Upper lobe of right lung (tissue), 1 donor: ENCODE data around the gene ZCCHC17. TPM values are rescaled to one million over a fixed set of nuclear protein-coding genes. Genes with fewer than 3 reads are reported as not detected.

Experiments used
- ATAC-seq: fragments of 200-7000 bp; cut with Tn5 transposase; one replicate; pipeline ENCODE4 v1.9.1; 2020; ENCODE audit warnings: mild to moderate bottlenecking, moderate library complexity
- DNase-seq: peaks from one replicate; pipeline ENCODE4 v3.0.0-alpha.2; 2020
- H3K27ac ChIP-seq: fragments of 200-600 bp; one replicate; pipeline ENCODE4 v1.8.0; 2022
- H3K27me3 ChIP-seq: fragments of 200-600 bp; one replicate; pipeline ENCODE4 v1.8.0; 2022; ENCODE audit warnings: mild to moderate bottlenecking
- H3K36me3 ChIP-seq: fragments of 200-600 bp; one replicate; pipeline ENCODE4 v1.8.0; 2022
- H3K4me1 ChIP-seq: fragments of 200-600 bp; one replicate; pipeline ENCODE4 v1.8.0; 2022
- H3K4me3 ChIP-seq: fragments of 200-600 bp; one replicate; pipeline ENCODE4 v1.8.0; 2022; ENCODE audit warnings: mild to moderate bottlenecking
- H3K9me3 ChIP-seq: fragments of 200-600 bp; one replicate; pipeline ENCODE4 v1.8.0; 2022
- CTCF ChIP-seq: fragments of 200-600 bp; IDR thresholded peaks from one replicate; pipeline ENCODE4 v1.8.0; 2022; ENCODE audit warnings: antibody characterized with exemption
- intact Hi-C: fragments of 100-400 bp; cut with DNase I; formaldehyde crosslinking; loops from one replicate; pipeline ENCODE4 v1.11.0; 2022
- long read RNA-seq: library from polyadenylated mRNA; unstranded; transcript quantifications from one replicate; pipeline ENCODE4 v2.0.0, GENCODE V29; 2021
- total RNA-seq: library from RNA; stranded (reverse); fragmentation: NEBNext Ultra II Directional; extraction: Animal tissue kit (Norgen Biotek cat#: 25700); gene quantifications from one replicate; pipeline ENCODE4 v1.2.1, GENCODE V29; 2021
- donor health status: DM: no; HTN: yes; CAD: no; lungs with severe emphysema.

Gene ZCCHC17
- total RNA-seq = 16.0 TPM
- long read RNA-seq, transcript ZCCHC17-201 (8 exons, 1,605 nt) = major isoform, 24 of 36 reads
- long read RNA-seq, partial matches to known transcripts = 3 of 36 reads
- long read RNA-seq, other reads (novel, unspliced or antisense) = 3 of 36 reads

GRCh38 chr1:31296486-31297276, at the start of gene ZCCHC17, which contains the start of gene SNRNP40:
ZCCHC17 (plus strand) TSS chr1:31297032; CDS start chr1:31310099, 13,067 bp downstream.
SNRNP40 (minus strand) TSS chr1:31296788; CDS start chr1:31296751, 37 bp downstream.
- Histone ChIP-seq H3K4me3 (peak within 1 kb of the TSS; percentile 99), H3K36me3 (peaks cover 31% of the 10 kb centered on the region), H3K4me1 (peaks cover 16% of the 10 kb centered on the region), H3K27ac (peak within 1 kb of the TSS; percentile 95), H3K9me3 (no peaks in the 10 kb centered on the region), H3K27me3 (no peaks in the 10 kb centered on the region)
- peak; percentile 95 for DNase-seq
- intact Hi-C loops = no loop called here
- TF ChIP-seq CTCF = peak; percentile 27
- peak; percentile 99 for ATAC-seq

GRCh38 chr1:31248276-31248675, 48.6 kb upstream of the ZCCHC17 start:
- no peaks in the 10 kb centered on the region for H3K9me3 ChIP-seq

GRCh38 chr1:31249854-31250253, 47.0 kb upstream of the ZCCHC17 start:
- TF ChIP-seq CTCF = no peak
- intact Hi-C loops = no loop called here
- no peak for ATAC-seq

More at GRCh38 chr1:31248276-31248675, 48.6 kb upstream of the ZCCHC17 start:
- intact Hi-C loops = no loop called here
- ATAC-seq = no peak
- no peaks in the 10 kb centered on the region for H3K4me1 ChIP-seq
- no peaks in the 10 kb centered on the region for H3K36me3 ChIP-seq
- no peak overlapping the region for H3K4me3 ChIP-seq
- H3K27ac ChIP-seq = no peak overlapping the region
- no peak for DNase-seq
- TF ChIP-seq CTCF = no peak
- no peaks in the 10 kb centered on the region for H3K27me3 ChIP-seq

GRCh38 chr1:31257213-31257612, 39.6 kb upstream of the ZCCHC17 start:
- DNase-seq (no peak), ATAC-seq (no peak)
- Histone ChIP-seq H3K27ac (no peak overlapping the region), H3K27me3 (no peaks in the 10 kb centered on the region), H3K9me3 (no peaks in the 10 kb centered on the region), H3K4me1 (no peaks in the 10 kb centered on the region), H3K4me3 (no peak overlapping the region), H3K36me3 (peaks cover 52% of the 10 kb centered on the region)
- intact Hi-C loops = no loop called here
- TF ChIP-seq CTCF = no peak

More at GRCh38 chr1:31249854-31250253, 47.0 kb upstream of the ZCCHC17 start:
- DNase-seq = no peak
- no peak overlapping the region for H3K4me3 ChIP-seq
- H3K9me3 ChIP-seq = no peaks in the 10 kb centered on the region
- H3K4me1 ChIP-seq = no peaks in the 10 kb centered on the region
- H3K27me3 ChIP-seq = no peaks in the 10 kb centered on the region
- H3K36me3 ChIP-seq = no peaks in the 10 kb centered on the region
- no peak overlapping the region for H3K27ac ChIP-seq

- H3K36me3 ChIP-seq = peaks cover 65% of the 10 kb centered on the region
- ATAC-seq (no peak), DNase-seq (no peak)
- H3K27me3 ChIP-seq = no peaks in the 10 kb centered on the region
- no peak for TF ChIP-seq CTCF
- H3K4me1 ChIP-seq = no peaks in the 10 kb centered on the region
- H3K9me3 ChIP-seq = no peaks in the 10 kb centered on the region
- no peak overlapping the region for H3K4me3 ChIP-seq
- intact Hi-C loops = no loop called here
- H3K27ac ChIP-seq = no peak overlapping the region
These were observed 38.3 kb upstream of the ZCCHC17 start for GRCh38 chr1:31258581-31258980.
